Caco-2 (cell line): ENCODE data around the gene IRGQ. TPM values are rescaled to one million over a fixed set of nuclear protein-coding genes. Genes with fewer than 3 reads are reported as not detected.

ENCODE experiments used
- BruUV-seq: library from RNA; stranded (reverse); fragments of 400-500 nt; replicated peaks from 2 replicates; lab custom pipeline; 2021; lab: Mats Ljungman, UMichigan
- CTCF ChIA-PET: fragments of 300-600 bp; sonication (Branson Sonifier 250); formaldehyde crosslinking; loops from one replicate; lab custom pipeline; 2022; ENCODE audit warnings: antibody characterized with exemption; lab: Charles Lee
- POLR2A ChIA-PET: fragments of 300-600 bp; sonication (Branson Sonifier 250); formaldehyde crosslinking; loops from one replicate; lab custom pipeline; 2022; ENCODE audit warnings: antibody characterized with exemption; lab: Charles Lee
- DNase-seq, 2 experiments: peaks; one replicate each; pipeline versions ENCODE4 v3.0.0 to v3.0.0-alpha.2; 2020 to 2022
- H3K27me3 ChIP-seq: replicated peaks from 2 replicates; pipeline ENCODE4 v1.6.0; 2011; ENCODE audit warnings: low read length; ENCODE audit not compliant: control insufficient read depth, insufficient read depth
- H3K36me3 ChIP-seq: 2 replicates; pipeline ENCODE4 v1.5.1; 2011; ENCODE audit warnings: low read length; ENCODE audit not compliant: control insufficient read depth, insufficient read depth
- H3K4me1 ChIP-seq: fragments of 250-450 bp; sonication (Bioruptor Pico); 2 replicates; pipeline ENCODE4 v1.5.1; 2020; ENCODE audit warnings: mild to moderate bottlenecking
- H3K4me3 ChIP-seq: 2 replicates; pipeline ENCODE4 v1.5.1; 2011; ENCODE audit warnings: low read depth, mild to moderate bottlenecking, control low read depth, low read length
- H3K9me3 ChIP-seq: fragments of 250-450 bp; sonication (Bioruptor Pico); 2 replicates; pipeline ENCODE4 v1.5.1; 2020; ENCODE audit warnings: mild to moderate bottlenecking, moderate library complexity
- H3K27ac Mint-ChIP-seq: one replicate; pipeline ENCODE4 v1.8.0; 2022; ENCODE audit warnings: mixed read lengths; ENCODE audit not compliant: unreplicated experiment
- H3K27me3 Mint-ChIP-seq: one replicate; pipeline ENCODE4 v1.8.0; 2022; ENCODE audit warnings: mixed read lengths; ENCODE audit not compliant: insufficient read depth, unreplicated experiment
- H3K36me3 Mint-ChIP-seq: one replicate; pipeline ENCODE4 v1.8.0; 2022; ENCODE audit warnings: mild to moderate bottlenecking, mixed read lengths; ENCODE audit not compliant: insufficient read depth, unreplicated experiment
- H3K4me1 Mint-ChIP-seq: one replicate; pipeline ENCODE4 v1.8.0; 2022; ENCODE audit warnings: low read depth, mixed read lengths; ENCODE audit not compliant: unreplicated experiment
- H3K4me3 Mint-ChIP-seq: one replicate; pipeline ENCODE4 v1.8.0; 2022; ENCODE audit warnings: mild to moderate bottlenecking, moderate library complexity, mixed read lengths; ENCODE audit not compliant: unreplicated experiment
- H3K9me3 Mint-ChIP-seq: one replicate; pipeline ENCODE4 v1.8.0; 2022; ENCODE audit warnings: mixed read lengths; ENCODE audit not compliant: unreplicated experiment
- intact Hi-C: fragments of 100-400 bp; cut with micrococcal nuclease; formaldehyde crosslinking; loops from one replicate; pipeline ENCODE4 v1.10.0; 2022; ENCODE audit not compliant: unreplicated experiment
- total RNA-seq: library from RNA; stranded (reverse); gene quantifications from 2 replicates; pipeline ENCODE4 v1.2.3, GENCODE V29; 2022
- TF ChIP-seq, protein P1 (sequence below), 2 experiments: fragments of 200-600 bp in 1 of 2; IDR thresholded peaks; 1 replicate in 1 of 2; 2 replicates in 1 of 2; pipeline versions ENCODE4 v1.5.1 to v1.8.0; 2011 to 2022; ENCODE audit warnings: antibody characterized with exemption in 1 of 2, control low read depth in 1 of 2, inconsistent platforms in 1 of 2, low read depth in 1 of 2, low read length in 1 of 2, mild to moderate bottlenecking in 1 of 2, moderate library complexity in 1 of 2; ENCODE audit not compliant: insufficient read depth in 1 of 2, severe bottlenecking in 1 of 2, unreplicated experiment in 1 of 2

Gene IRGQ
- total RNA-seq, 1 experiment from 2014 or later = 27.7 TPM

- H3K4me3 ChIP-seq = no peak overlapping the region
- peaks cover 3% of the 10 kb centered on the region; the same call in 1 of the 2 replicates for H3K9me3 ChIP-seq
- H3K27me3 ChIP-seq = no peaks in the 10 kb centered on the region
- H3K4me3 Mint-ChIP-seq = no peak overlapping the region
- DNase-seq = no peak
- TF ChIP-seq, protein P1, sequence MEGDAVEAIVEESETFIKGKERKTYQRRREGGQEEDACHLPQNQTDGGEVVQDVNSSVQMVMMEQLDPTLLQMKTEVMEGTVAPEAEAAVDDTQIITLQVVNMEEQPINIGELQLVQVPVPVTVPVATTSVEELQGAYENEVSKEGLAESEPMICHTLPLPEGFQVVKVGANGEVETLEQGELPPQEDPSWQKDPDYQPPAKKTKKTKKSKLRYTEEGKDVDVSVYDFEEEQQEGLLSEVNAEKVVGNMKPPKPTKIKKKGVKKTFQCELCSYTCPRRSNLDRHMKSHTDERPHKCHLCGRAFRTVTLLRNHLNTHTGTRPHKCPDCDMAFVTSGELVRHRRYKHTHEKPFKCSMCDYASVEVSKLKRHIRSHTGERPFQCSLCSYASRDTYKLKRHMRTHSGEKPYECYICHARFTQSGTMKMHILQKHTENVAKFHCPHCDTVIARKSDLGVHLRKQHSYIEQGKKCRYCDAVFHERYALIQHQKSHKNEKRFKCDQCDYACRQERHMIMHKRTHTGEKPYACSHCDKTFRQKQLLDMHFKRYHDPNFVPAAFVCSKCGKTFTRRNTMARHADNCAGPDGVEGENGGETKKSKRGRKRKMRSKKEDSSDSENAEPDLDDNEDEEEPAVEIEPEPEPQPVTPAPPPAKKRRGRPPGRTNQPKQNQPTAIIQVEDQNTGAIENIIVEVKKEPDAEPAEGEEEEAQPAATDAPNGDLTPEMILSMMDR (IDR thresholded peaks at IDR 0.05; ENCODE audit: insufficient read depth in 1 of 2, low read depth in 1 of 2, low read length in 1 of 2, severe bottlenecking in 1 of 2, unreplicated experiment in 1 of 2) = no peak
- no TSS peak for BruUV-seq
- H3K36me3 Mint-ChIP-seq = peaks cover 35% of the 10 kb centered on the region
- H3K27me3 Mint-ChIP-seq = no peaks in the 10 kb centered on the region
- POLR2A ChIA-PET = no interaction called here
- H3K27ac Mint-ChIP-seq = no peak overlapping the region
- peaks cover 6% of the 10 kb centered on the region for H3K9me3 Mint-ChIP-seq
- CTCF ChIA-PET = no interaction called here
- intact Hi-C loops = no loop called here
- no peaks in the 10 kb centered on the region for H3K4me1 ChIP-seq
- H3K4me1 Mint-ChIP-seq = no peaks in the 10 kb centered on the region
- peaks cover 2% of the 10 kb centered on the region; the same call in 1 of the 2 replicates for H3K36me3 ChIP-seq
Measured at GRCh38 chr19:43544077-43544476, 51.9 kb downstream of the IRGQ start.

- intact Hi-C loops = no loop called here
- TF ChIP-seq, protein P1 (IDR thresholded peaks at IDR 0.05; ENCODE audit: insufficient read depth in 1 of 2, low read depth in 1 of 2, low read length in 1 of 2, severe bottlenecking in 1 of 2, unreplicated experiment in 1 of 2) = no peak
- H3K4me3 ChIP-seq = no peak overlapping the region
- H3K4me1 ChIP-seq = no peaks in the 10 kb centered on the region
- Mint-ChIP-seq H3K27ac (no peak overlapping the region), H3K4me3 (no peak overlapping the region), H3K9me3 (peaks cover 12% of the 10 kb centered on the region), H3K36me3 (peaks cover 44% of the 10 kb centered on the region), H3K27me3 (no peaks in the 10 kb centered on the region), H3K4me1 (no peaks in the 10 kb centered on the region)
- H3K36me3 ChIP-seq = peaks cover 3% of the 10 kb centered on the region; the same call in 1 of the 2 replicates
- DNase-seq = no peak
- ChIA-PET POLR2A (no interaction called here), CTCF (no interaction called here)
- H3K9me3 ChIP-seq = peaks cover 6% of the 10 kb centered on the region; the same call in 1 of the 2 replicates
- H3K27me3 ChIP-seq = no peaks in the 10 kb centered on the region
- BruUV-seq = no TSS peak
Measured at GRCh38 chr19:43541920-43542650, 53.8 kb downstream of the IRGQ start.

GRCh38 chr19:43540381-43540780 is 55.6 kb downstream of the IRGQ start:
- Histone ChIP-seq H3K36me3 (peaks cover 3% of the 10 kb centered on the region; the same call in 1 of the 2 replicates), H3K4me3 (no peak overlapping the region), H3K4me1 (no peaks in the 10 kb centered on the region), H3K9me3 (peaks cover 6% of the 10 kb centered on the region; the same call in 1 of the 2 replicates), H3K27me3 (no peaks in the 10 kb centered on the region)
- TF ChIP-seq, protein P1 (IDR thresholded peaks at IDR 0.05; ENCODE audit: insufficient read depth in 1 of 2, low read depth in 1 of 2, low read length in 1 of 2, severe bottlenecking in 1 of 2, unreplicated experiment in 1 of 2) = no peak
- peaks cover 12% of the 10 kb centered on the region for H3K9me3 Mint-ChIP-seq
- CTCF ChIA-PET = no interaction called here
- no peak for DNase-seq
- BruUV-seq = no TSS peak
- POLR2A ChIA-PET = no interaction called here
- H3K27ac Mint-ChIP-seq = no peak overlapping the region
- H3K27me3 Mint-ChIP-seq = no peaks in the 10 kb centered on the region
- H3K4me1 Mint-ChIP-seq = peaks cover 3% of the 10 kb centered on the region
- peaks cover 46% of the 10 kb centered on the region for H3K36me3 Mint-ChIP-seq
- intact Hi-C loops = no loop called here
- H3K4me3 Mint-ChIP-seq = no peak overlapping the region
